ENCODE data around the gene NEK8.

GRCh38 chr17:28733346-28733745 is 4.8 kb downstream of the NEK8 start:
- no peak for TF ChIP-seq POLR2A (IDR thresholded peaks at IDR 0.05)
- TF ChIP-seq CTCF (IDR thresholded peaks at IDR 0.05), result no peak
